Activated naive CD4-positive, alpha-beta T cell treated with Interleukin-2 at 50 U/mL for 16 hours (primary cell): Measurements from ENCODE around the gene ACTN1.
"Not testable (repeated sequence)": the region's sequence is repeated elsewhere in the genome, so short reads cannot be mapped to it uniquely, and the experiment has no call there.

Experiments
- DNase-seq: peaks from one replicate; pipeline ENCODE4 v3.0.0-alpha.2; 2020

Gene ACTN1

DNA sequence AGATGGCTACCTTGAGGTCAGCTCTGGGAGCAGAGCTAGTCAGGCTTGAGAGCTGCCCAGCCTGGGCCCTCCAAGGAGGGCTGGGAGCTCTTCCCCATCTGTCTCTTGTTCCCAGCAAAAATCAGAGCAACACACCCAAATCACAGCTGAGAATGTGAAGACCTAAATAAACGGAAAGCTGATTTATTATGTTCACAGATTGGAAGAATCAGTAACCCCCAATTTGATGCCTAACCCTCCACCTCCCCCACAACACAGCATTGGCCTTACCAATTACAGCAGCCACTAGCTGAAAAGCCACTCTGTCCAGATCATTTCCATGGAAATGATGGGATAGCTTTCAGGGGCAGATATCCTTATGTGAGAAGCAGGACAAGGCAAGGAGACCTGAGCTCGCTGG lies 7.1 kb upstream of the ACTN1 start:
- no peak for DNase-seq

DNA sequence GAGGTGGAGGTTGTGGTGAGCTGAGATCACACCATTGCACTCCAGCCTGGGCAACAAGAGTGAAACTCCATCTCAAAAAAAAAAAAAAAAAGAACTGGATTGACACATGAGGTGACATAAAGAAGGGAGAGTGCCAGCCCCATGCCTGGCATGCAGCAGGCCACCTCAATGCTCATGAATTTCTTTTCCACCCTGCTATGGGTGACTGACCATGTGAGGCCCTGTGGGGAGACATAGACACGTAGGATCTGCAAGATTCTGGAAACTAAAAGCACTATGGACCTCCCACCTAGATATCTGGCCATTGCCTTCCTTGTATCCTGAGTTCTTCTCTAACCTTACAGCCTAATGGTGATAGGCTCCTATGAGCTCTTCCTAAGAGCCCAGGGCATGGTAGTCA lies 5.6 kb upstream of the ACTN1 start:
- no peak for DNase-seq

DNA sequence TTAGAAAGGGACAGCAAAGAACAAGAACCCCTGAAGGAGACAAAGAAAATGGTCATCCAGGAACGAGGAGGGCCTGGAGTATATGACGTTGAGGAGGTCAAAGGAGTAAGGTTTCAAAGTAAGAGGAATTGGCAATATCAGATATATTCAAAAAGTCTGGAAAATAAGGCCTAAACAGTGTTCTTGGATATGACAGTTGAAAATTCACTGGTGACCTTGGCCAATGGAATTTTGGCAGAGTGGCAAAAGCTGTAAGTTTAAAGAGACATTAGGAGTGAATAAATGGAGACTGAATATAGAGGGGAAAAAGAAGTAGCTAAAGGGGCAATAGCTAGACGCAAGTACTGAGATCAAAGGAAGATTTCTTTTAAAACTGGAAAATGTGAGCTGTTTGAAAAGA lies 4.1 kb upstream of the ACTN1 start:
- DNase-seq = no peak

DNA sequence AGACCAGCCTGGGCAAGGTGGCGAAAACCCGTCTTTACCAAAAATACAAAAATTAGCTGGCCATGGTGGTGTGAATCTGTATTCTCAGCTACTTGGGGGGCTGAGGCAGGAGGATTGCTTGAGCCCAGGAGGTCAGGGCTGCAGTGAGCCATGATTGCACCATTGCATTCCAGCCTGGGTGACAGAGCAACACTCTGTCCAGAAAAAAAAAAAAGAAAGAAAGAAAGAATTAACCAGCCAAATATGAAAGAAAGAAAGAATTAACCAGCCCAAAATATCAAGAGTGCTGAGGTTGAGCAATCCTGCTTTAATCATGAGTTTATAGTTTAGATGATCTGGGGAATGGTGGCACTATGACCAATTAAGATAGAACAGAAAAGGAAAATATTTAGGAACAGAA lies 3.5 kb upstream of the ACTN1 start:
- DNase-seq = no peak

DNA sequence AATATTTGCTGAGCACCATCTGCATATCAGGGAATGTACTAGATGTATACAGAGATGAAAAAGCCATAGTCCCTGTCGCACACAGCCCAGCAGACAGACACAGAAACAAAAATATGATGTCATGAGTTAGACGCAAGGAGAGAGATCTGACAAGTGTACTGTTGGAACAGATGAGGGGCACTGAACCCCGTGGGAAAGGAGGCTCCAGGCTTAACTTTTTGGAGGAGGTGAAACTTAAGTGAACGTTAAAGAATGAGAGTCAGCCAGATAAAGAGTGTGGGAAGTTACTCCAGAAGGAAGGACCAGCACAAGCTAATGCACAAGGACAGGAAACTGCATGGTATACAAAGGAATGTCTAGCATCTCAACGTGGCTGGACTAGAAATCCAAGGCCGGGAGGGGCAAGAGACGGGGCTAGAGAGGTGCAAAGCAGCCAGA lies 2.5 kb upstream of the ACTN1 start:
- DNase-seq = no peak

DNA sequence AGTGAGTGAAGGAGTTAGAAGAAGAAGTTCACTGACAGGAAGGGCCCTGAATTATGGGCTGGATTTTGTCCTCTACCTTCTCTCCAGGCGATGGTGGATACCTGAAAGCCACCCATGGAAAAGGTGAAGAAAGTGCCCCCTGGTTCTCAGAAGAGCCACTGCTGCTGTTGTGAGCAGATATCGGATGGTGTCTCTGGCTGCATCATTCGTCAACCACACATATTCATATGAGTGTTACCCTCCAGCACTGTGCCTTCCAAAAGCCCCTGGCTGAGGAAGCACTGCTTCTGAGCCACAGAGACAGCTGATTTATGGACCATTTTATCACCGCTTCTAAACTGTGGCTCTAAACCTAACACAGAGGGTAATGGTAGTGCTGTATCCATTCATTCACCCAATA lies 2.0 kb upstream of the ACTN1 start:
- DNase-seq = no peak

DNA sequence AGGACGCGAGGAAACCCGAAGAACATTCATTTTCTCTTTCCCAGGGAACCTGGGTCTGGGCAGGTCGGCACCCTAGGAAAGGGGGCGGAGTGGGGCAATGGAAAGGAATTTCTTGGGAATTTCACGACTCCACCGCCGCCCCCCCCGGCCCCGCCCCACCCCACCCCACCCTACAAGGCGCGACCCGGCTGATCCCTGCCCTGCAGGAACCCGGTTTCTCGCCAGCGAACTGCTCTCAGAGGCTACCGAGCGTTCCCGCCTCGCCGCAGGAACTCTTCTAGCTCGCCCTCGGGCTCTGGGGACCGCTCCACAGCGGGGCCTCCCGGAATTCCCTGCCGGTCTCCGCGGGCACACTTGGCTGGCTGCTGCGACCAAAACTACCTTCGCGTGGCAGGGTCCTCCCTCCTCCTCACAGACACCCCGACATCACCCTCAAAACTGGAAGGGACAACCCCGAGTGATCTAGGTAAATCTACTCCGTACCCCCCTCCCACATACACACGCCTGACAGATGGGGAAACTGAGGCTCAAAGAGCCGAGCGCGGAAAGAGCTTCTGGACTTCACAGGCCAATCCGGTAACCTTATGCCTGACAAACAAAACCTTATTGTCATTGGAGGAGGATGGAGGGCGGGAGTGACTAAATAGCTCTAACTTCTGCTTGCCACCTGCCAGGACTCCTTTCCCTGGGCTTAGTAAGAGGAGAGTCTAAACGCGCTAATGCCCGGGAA lies 785 bp upstream of the ACTN1 start:
- DNase-seq = no peak

DNA sequence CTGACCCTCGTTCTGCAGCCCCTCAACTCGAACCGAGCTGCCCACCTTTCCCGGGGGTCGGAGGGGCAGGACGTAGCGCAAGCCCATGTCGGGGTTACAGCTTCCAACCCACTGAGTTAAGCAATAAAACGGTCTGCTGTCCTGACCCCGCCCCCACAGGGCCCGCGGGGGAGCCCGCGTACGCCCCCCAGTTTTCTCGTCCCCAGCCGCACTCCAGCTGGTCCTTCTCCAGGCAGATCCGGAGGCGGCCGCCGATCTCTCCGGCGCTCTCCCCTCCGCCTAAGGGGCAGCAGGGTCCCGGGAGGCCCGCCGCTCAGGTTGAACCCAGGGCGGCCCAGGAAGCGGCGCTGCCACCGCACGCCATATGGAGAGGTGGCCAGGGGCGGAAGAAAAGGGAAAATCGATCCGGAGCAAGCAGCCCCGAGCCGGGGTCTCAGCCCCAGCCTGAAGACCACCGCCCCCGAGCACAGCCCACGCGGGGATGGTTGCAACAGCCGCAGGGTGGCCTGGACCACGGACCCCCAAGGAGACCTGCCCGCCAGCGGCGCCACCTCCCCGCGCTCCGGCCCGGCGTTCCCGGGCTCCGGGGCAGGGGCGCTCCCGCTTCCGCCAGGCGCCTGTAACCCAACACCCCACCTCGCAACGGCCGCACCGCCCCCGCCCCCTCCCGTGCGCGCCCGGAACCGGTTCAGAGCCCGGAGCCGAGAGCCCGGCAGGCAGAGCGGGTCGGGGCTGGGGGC lies 760 bp downstream of the ACTN1 start:
- DNase-seq = peak; percentile 42

DNA sequence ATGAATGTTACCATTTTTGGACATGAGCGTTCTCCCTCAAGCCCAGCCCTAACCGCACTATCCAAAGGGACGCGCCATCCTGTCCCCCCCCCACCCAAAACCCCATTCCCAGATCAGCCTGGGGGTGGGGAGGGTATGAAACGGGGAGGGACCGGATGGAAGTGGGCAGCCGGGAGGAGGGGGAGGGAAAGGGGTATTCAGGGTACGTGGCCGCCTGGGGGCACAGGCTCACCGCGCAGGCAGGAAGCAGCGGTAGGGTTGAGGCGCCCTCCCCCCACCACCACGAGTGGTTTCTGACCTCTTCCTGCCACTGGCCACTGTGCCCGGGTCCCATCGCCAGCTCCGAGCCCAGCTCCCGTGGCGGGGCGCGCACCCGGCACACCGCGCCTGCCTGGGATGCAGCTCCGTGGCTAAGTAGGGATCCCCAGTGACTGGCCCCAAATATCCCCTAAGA lies 1.4 kb downstream of the ACTN1 start:
- DNase-seq = peak; percentile 21

DNA sequence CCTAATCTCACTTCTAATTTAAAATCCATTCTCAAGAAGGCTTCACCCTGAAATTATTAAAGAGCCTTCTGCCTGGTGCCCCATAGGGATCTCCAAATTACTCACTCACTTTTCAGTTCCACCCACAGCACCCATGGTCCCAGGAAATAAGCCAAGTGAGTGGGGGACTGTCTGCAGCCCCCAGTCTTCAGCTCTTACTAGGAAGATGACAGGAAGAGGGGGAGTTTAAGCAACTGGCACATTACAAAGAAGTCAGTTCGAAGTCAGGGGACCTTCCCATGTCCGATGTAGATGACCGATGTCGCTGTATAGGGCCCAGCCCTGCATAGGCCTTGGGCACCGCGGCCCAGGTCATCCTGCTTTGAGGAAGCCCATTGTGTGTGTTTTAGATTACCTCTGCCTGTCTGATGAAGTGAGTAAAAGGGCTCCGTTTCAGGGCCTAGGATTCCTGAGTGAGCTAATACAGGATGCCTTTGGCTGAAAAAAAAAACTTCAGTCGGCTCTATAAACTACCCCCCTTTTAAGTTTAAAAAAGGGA lies 1.9 kb downstream of the ACTN1 start:
- no peak for DNase-seq

DNA sequence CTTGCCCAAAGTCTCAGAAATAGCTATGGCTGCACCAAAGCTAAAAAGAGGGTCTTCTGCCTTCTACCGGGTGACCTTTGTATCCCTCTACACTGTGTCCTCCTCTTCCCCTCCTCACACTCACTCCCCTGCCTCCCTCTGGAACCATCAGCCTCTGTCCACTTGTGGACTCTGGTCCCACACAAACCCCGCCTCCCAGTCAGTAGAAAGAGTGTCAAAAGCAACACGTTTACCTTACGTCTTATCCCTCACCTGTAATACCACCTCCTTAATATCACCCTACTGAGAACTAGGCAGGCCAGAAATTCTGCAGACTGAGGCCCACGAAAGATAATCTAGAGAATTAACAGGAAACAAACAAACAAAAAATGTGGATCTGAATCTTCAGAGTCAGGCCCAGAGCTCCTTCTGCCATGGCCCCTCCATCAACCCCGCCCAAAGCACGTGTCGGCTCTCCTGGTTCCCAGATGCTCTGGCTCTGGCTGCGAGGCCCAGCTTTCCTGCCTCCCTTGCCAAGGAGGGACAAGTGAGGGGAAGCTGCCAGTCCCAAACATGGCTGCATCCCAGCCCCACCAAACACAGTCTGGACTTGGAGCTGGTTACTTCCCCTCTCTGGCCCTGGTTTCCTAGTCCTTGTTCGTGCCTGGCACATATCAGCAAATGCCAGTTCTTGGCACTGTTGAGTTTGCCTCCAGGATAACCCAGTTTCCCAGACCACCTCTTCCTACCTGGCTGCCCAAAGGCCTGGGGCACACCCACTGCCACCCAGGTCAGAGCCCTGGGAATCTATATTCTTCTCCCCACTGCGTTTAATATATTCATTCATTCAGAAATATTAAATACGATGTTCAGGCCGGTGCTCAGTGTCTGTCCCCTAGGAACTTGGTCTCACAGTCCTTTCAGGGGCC lies 2.7 kb downstream of the ACTN1 start:
- no peak for DNase-seq

DNA sequence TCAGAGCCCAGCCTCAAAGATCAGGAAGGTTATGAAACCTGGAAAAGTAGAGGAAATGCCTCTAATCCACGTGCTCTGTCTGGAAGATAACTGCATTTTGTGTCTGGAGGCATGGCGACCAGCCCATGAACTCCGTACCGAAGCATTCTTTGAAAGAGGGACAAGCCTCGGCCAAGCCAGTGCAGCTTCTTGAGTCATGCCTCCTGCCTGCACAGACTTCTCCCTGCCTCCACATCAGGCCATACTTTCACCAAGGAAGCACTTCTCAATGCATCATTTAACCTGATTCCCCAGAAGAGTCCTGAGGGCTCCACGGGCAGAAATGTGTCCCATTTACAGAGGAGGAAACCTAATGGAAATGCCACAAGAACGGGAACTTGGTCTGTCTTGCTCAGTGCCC lies 3.4 kb downstream of the ACTN1 start:
- DNase-seq = no peak

DNA sequence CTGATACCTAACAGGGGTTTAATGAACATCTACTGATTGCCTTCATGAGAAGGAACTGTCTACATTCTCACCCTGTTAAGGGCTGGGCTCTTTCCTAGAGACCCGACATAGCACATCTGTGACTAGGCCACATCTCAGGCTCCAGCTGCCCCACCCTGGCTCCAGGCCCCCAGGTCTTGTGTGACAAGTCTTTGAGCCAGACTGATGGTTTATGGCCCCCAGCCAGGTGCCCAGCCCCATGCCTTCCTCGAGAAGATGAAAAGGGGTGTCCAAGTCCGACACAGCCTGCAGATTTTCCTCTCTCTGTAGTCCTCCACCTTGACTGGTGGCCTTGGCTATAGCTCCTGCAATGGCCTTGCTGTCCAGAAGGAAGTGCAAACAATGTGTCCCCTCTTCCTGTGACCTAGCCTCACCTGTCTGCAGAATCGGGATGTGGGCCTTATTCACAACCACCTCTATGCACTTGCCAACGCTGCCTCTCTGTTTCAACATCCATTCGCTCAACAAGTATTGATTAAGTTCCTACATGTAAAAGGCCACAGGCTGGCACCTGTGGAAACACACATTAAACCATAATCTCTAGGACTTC lies 4.2 kb downstream of the ACTN1 start:
- DNase-seq = no peak

DNA sequence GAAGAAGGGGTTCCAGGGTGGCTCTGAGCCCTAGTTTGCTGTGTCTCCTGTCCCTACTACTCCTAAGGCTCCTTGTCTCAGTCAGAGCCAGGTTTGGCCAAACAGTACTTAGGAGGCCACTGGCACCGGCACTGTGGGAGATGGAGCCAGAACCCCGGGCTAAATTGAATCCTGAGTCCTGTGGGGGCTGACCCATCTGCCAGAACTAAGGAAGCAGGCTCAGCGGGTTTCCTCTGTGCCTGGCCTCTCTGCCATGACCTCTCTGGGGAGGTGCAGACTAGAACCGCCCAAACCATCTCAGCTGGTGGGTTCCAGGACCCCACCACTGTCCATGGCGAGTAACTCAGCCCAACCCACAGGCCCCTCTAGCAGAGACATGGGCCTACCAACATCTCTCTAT lies 5.5 kb downstream of the ACTN1 start:
- DNase-seq = no peak

DNA sequence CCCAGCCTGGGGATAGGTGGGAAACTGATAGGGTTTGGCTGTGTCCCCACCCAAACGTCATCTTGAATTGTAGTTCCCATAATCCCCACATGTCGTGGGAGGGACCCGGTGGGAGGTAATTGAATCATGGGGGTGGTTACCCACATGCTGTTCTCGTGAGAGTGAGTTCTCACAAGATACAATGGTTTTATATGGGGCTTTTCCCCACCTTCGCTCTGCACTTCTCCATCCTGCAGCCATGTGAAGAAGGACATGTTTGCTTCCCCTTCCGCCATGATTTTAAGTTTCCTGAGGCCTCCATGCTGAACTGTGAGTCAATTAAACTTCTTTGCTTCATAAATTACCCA lies 5.9 kb downstream of the ACTN1 start:
- DNase-seq = not testable (repeated sequence)

DNA sequence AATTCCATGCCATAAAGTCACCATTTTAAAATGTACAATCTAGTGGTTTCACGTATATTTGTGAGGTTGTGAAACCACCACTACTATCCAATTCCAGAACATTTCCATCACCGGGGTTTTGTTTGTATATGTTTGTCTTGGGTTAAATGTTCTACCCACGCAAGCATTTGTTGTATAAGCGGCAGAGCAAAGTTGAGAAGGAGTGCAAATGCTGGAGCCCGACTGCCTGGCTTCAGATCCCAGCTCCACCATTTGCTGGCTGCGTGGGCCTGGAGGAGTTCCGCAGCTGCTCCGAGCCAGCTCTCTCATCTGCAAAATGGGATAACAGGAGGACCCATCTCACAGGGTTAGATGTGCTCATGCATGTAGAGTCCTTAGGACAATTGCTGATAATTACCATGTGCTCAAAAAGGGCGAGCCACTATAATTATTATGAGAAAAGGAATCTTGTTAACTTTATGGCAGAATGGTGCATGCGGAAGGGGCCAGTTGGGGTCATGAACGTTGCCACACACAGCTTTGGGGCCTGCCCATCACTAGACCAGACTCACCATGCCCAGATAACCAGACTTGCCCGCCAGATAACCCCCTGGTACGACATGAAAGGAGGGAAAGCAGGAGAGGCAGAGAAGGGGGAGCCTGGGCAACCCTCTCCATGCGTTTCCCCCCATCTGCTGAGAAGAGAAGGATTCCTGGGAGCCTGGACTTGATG lies 6.4 kb downstream of the ACTN1 start:
- DNase-seq = no peak

DNA sequence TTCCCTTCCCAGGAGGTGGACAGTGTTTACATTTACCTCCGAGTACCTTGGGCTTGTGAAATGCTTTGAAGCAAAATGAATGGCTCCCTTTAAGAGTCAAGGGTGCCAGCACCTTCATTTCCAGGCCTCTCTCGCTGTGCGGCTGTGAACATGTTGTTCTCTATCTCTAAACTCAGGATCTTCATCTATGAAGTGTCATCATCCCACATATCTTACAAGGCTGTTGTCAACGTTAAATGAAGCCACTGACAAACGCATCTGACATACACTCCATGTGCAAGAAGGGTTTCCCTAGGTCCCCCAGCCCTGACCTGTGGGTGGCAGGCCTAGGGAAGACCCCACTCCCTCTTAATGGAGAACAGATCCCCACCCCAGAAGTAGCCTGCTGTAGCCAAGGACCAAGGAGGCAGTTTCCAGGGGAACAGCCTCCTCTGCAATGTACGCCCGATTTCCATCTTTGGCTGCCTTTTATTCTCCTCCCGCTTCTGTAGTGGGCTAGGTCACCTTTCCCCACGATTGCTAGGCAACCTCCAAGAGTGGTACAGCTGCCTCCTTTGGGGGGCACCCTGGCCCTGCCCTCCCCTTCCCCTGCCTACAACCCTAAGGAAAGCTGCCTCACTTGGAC lies 7.6 kb downstream of the ACTN1 start:
- DNase-seq = no peak

DNA sequence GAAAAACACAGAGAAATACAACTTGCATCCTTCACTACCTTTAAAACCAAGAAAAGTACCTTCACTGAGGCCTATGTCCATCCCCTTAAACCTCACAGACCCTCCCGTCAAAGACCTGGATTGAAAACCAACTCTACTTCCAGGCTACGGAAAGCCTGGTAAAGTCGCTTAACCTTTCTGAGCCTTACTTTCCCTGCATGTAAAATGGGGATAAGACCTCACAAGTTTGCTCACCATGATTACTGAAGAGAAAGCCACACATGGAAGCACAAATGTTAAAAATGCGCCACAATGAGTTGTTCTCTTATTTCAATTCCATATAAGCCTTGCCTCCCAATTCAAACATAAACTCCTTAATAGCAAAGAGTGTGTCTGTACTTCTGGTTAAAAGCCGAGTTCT lies 8.4 kb downstream of the ACTN1 start:
- no peak for DNase-seq

DNA sequence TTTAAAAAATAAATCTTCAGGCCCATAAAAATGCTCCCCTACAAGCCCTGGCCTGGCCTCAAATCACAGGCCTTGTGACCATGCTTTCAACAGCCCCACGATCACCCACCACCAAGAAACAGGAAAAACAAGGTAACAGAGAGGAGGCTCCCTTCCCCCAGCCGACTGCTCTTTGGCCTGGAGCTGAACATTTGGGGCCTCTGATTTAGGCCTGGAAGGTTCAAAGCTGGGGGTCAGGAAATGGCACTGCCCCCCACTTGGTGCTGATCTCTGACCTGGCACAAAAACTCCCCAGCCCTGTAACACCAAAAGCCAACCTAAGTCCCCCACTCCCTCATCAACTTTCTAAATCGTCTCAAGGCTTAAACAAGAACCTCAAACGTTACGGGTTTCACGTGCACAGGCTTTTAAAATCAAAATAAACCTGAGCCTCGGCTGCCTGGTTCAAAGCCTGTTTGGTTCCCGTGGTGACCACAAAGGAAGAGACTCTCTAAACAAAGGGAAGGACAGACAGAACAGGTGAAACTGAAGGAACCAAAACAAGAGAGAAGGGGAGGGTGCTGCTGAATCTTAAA lies 9.0 kb downstream of the ACTN1 start:
- no peak for DNase-seq

DNA sequence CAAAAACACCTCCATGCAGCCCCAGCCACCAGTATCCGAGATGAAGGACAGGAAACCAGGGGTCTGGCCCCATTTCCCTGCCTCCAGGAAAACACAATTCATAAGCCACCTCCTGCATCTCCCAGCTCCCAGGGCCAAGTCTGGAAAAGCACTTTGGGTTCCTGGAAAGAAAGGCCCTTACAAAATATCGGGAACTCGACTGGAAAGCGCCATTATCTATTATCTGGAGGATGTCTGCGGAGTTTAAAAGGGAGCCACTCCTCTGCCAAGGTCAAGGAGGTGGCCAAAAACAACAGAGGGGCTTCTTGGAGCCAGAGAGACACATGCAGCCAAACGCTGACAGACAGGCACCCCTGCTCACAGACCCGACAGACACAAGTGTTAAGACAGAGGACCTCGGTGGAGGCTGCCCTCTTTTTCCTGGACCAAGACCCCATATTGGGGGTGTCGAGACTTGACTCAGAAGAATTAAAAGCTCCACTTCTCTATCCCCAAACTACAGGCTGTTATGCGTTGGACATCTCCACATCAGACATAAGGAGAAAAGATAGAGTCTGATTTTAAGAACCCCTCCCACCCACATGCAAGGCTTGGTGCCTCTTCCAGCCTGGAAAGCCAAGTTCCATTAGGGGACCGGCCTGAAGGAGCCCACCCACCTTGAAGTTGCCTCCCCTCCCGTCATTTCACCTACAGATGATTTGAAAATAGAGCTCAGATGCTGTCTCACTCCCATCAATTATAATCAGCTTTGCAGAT lies 9.6 kb downstream of the ACTN1 start:
- no peak for DNase-seq

DNA sequence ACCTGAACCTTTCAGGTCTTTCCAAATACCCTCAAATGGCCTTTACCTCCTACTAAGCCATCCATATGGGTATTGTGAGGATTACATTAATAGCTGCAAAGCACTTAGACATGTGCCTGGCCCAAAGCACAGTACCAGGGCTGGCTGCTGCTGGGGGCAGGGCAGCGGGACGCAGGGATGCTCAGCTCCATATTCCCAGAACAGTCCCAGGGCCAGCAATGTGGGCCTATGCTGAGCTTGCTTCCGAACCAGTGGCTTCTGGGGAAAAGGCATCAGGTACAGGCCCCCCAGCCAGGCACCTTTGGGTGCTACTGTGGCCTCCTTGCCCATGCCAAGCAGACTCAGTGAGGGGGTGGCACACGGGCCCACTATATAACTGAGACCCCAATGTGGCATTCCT lies 10.4 kb downstream of the ACTN1 start:
- DNase-seq = no peak
